Measurements from ENCODE around the gene PLOD3. TPM values are rescaled to one million over a fixed set of nuclear protein-coding genes. Genes with fewer than 3 reads are reported as not detected.
A peak's percentile ranks its signal among the peaks of the same experiment; 100 is the strongest.
"Not testable (repeated sequence)": the region's sequence is repeated elsewhere in the genome, so short reads cannot be mapped to it uniquely, and the experiment has no call there.

Gene PLOD3
- total and polyA plus RNA-seq, 9 of the 15 experiments (the other 6 are each of a cell fraction or from before 2014, with no cell fraction given), result 2.8 to 101 (median 30.9) TPM

GRCh38 chr7:101199522-101199921 lies 17.9 kb downstream of the PLOD3 start:
- ATAC-seq; H3K9me1 ChIP-seq (ENCODE audit: control insufficient read depth, insufficient read depth, low read length); H3K27ac ChIP-seq (ENCODE audit: extremely low read depth, low read depth, low read length); CTCF ChIA-PET (ENCODE audit: low intra/inter-chr PET ratio); H3K36me3 ChIP-seq (ENCODE audit: control insufficient read depth, insufficient read depth, low read length); H3K4me3 ChIP-seq; H3K9ac ChIP-seq (ENCODE audit: insufficient read depth in 1 of 2, low read depth in 2 of 2, low read length in 2 of 2); H4K20me1 ChIP-seq (replicated peaks; ENCODE audit: control insufficient read depth, insufficient read depth, low read length); BruUV-seq (replicated peaks); DNase-seq (ENCODE audit: extremely low read depth in 1 of 4, low spot score in 3 of 4); FAIRE-seq; H3K79me2 ChIP-seq (ENCODE audit: control insufficient read depth, insufficient read depth, low read length); H3K9me3 ChIP-seq (replicated peaks; ENCODE audit: control insufficient read depth, insufficient read depth, low read depth, low read length); H2AFZ ChIP-seq (ENCODE audit: low read depth, low read length); H3K4me2 ChIP-seq (ENCODE audit: insufficient read depth, low read length); in situ Hi-C loops (cut with MboI); intact Hi-C loops (cut with micrococcal nuclease): not testable (repeated sequence)
- POLR2A ChIA-PET, result interaction anchor here (1.5 kb wide), 1 partner anchor 18 kb away, joined by 8 read pairs; the partner anchor contains the start of genes PLOD3 and ZNHIT1
- Histone ChIP-seq H3K4me1 (replicated peaks in 1 of 2; ENCODE audit: control insufficient read depth in 2 of 2, insufficient read depth in 2 of 2, low read length in 2 of 2) (peaks cover 9 to 32% of the 10 kb centered on the region in 2 experiments), H3K27me3 (ENCODE audit: control insufficient read depth in 2 of 2, insufficient read depth in 2 of 2, low read length in 2 of 2) (peaks cover 0 to 13% of the 10 kb centered on the region in 2 experiments; a peak in 1 of 5 replicates)
- WGBS (ENCODE audit: insufficient coverage, low coverage, missing lambda C conversion rate), result 68% methylated on average over 8 of the region's 10 CpGs

- no peak for ATAC-seq
- in situ Hi-C loops (cut with MboI), result no loop called here
These were observed 18.9 kb downstream of the PLOD3 start for GRCh38 chr7:101198476-101198875.

More at GRCh38 chr7:101198476-101198875, 18.9 kb downstream of the PLOD3 start:
- Histone ChIP-seq H3K4me3 (no peak overlapping the region), H3K9me3 (replicated peaks; ENCODE audit: control insufficient read depth, insufficient read depth, low read depth, low read length) (no peaks in the 10 kb centered on the region), H3K27ac (ENCODE audit: extremely low read depth, low read depth, low read length) (no peak overlapping the region), H3K4me2 (ENCODE audit: insufficient read depth, low read length) (no peak overlapping the region), H2AFZ (ENCODE audit: low read depth, low read length) (no peak overlapping the region), H3K4me1 (replicated peaks in 1 of 2; ENCODE audit: control insufficient read depth in 2 of 2, insufficient read depth in 2 of 2, low read length in 2 of 2) (peaks cover 9 to 32% of the 10 kb centered on the region in 2 experiments), H3K36me3 (ENCODE audit: control insufficient read depth, insufficient read depth, low read length) (no peaks in the 10 kb centered on the region), H3K9ac (ENCODE audit: insufficient read depth in 1 of 2, low read depth in 2 of 2, low read length in 2 of 2) (peak overlapping the region in 1 of 2 experiments; percentile 10; a peak in 1 of 4 replicates), H3K79me2 (ENCODE audit: control insufficient read depth, insufficient read depth, low read length) (no peaks in the 10 kb centered on the region), H3K27me3 (ENCODE audit: control insufficient read depth in 2 of 2, insufficient read depth in 2 of 2, low read length in 2 of 2) (peaks cover 0 to 11% of the 10 kb centered on the region in 2 experiments; a peak in 1 of 5 replicates), H4K20me1 (replicated peaks; ENCODE audit: control insufficient read depth, insufficient read depth, low read length) (no peaks in the 10 kb centered on the region), H3K9me1 (ENCODE audit: control insufficient read depth, insufficient read depth, low read length) (no peaks in the 10 kb centered on the region)
- no peak for TF ChIP-seq SNRNP70 (optimal IDR thresholded peaks at IDR 0.05; ENCODE audit: low read depth, low read length)
- TF ChIP-seq, protein P1, sequence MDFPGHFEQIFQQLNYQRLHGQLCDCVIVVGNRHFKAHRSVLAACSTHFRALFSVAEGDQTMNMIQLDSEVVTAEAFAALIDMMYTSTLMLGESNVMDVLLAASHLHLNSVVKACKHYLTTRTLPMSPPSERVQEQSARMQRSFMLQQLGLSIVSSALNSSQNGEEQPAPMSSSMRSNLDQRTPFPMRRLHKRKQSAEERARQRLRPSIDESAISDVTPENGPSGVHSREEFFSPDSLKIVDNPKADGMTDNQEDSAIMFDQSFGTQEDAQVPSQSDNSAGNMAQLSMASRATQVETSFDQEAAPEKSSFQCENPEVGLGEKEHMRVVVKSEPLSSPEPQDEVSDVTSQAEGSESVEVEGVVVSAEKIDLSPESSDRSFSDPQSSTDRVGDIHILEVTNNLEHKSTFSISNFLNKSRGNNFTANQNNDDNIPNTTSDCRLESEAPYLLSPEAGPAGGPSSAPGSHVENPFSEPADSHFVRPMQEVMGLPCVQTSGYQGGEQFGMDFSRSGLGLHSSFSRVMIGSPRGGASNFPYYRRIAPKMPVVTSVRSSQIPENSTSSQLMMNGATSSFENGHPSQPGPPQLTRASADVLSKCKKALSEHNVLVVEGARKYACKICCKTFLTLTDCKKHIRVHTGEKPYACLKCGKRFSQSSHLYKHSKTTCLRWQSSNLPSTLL (IDR thresholded peaks at IDR 0.05), result no peak
- TF ChIP-seq U2AF1 (optimal IDR thresholded peaks at IDR 0.05; ENCODE audit: low read depth, low read length), result no peak
- no peak for TF ChIP-seq HNRNPH1 (optimal IDR thresholded peaks at IDR 0.05; ENCODE audit: low read depth, low read length)
- TF ChIP-seq, protein P2, sequence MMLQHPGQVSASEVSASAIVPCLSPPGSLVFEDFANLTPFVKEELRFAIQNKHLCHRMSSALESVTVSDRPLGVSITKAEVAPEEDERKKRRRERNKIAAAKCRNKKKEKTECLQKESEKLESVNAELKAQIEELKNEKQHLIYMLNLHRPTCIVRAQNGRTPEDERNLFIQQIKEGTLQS (IDR thresholded peaks at IDR 0.05), result no peak
- TF ChIP-seq, protein P2 (CRISPR knock-in tag; conservative IDR thresholded peaks at IDR 0.05), result no peak
- TF ChIP-seq MYC (IDR thresholded peaks at IDR 0.05; ENCODE audit: low read depth, low read length), result no peak
- TF ChIP-seq MYC (CRISPR knock-in tag; IDR thresholded peaks at IDR 0.05; ENCODE audit: borderline replicate concordance, low read depth), result no peak
- TF ChIP-seq ID3 (CRISPR knock-in tag; IDR thresholded peaks at IDR 0.05), result no peak
- no peak for TF ChIP-seq ID3 (tag; IDR thresholded peaks at IDR 0.05)
- ChIA-PET CTCF (ENCODE audit: low intra/inter-chr PET ratio) (no interaction called here), POLR2A (interaction anchor here (0.6 kb wide), 1 partner anchor 77 kb away, joined by 3 read pairs; no protein-coding TSS in a partner anchor)
- DNase-seq (ENCODE audit: extremely low read depth in 1 of 4, low spot score in 3 of 4), result no peak
- intact Hi-C loops (cut with micrococcal nuclease), result no loop called here
- BruUV-seq (replicated peaks), result no TSS peak
- WGBS (ENCODE audit: insufficient coverage, low coverage, missing lambda C conversion rate), result 59% methylated on average over 14 of the region's 14 CpGs
- no peak for FAIRE-seq

All from K562 (cell line).